NK-92 treated with Interleukin-12 subunit alpha and Interleukin-12 subunit beta, amount 100 ng/mL, for 24 hours (cell line): ENCODE results near the gene BCAR1.
A peak's percentile ranks its signal among the peaks of the same experiment; 100 is the strongest.

Experiments
- DNase-seq: peaks from one replicate; lab custom pipeline; 2025; lab: John Stamatoyannopoulos, UW

The BCAR1 gene

GRCh38 chr16:75238853-75239541 is 12.4 kb downstream of the BCAR1 start:
- DNase-seq, result no peak

- DNase-seq, result no peak
These were observed 13.1 kb downstream of the BCAR1 start for GRCh38 chr16:75238132-75238852.

GRCh38 chr16:75237398-75238131 is 13.9 kb downstream of the BCAR1 start:
- DNase-seq, result no peak

GRCh38 chr16:75236736-75237397 is 14.6 kb downstream of the BCAR1 start:
- no peak for DNase-seq

GRCh38 chr16:75236232-75236631 is 15.2 kb downstream of the BCAR1 start:
- peak; percentile 8 for DNase-seq

GRCh38 chr16:75235721-75236193 is 15.7 kb downstream of the BCAR1 start:
- no peak for DNase-seq

- DNase-seq, result no peak
These were observed 16.3 kb downstream of the BCAR1 start for GRCh38 chr16:75234856-75235696.

- no peak for DNase-seq
These were observed 17.8 kb downstream of the BCAR1 start for GRCh38 chr16:75233611-75233938.

- no peak for DNase-seq
These were observed 19.9 kb downstream of the BCAR1 start for GRCh38 chr16:75231570-75231969.

GRCh38 chr16:75230471-75231110 is 20.8 kb downstream of the BCAR1 start:
- no peak for DNase-seq

GRCh38 chr16:75229172-75230031 is 22.0 kb downstream of the BCAR1 start:
- no peak for DNase-seq

- no peak for DNase-seq
These were observed 23.1 kb downstream of the BCAR1 start for GRCh38 chr16:75228143-75228976.

GRCh38 chr16:75227361-75228142 is 23.9 kb downstream of the BCAR1 start:
- no peak for DNase-seq

GRCh38 chr16:75226550-75227360 is 24.7 kb downstream of the BCAR1 start:
- DNase-seq, result no peak

GRCh38 chr16:75225678-75226515 is 25.5 kb downstream of the BCAR1 start:
- DNase-seq, result no peak

- DNase-seq, result no peak
These were observed 26.3 kb downstream of the BCAR1 start for GRCh38 chr16:75225092-75225491.
